Mesendoderm (in vitro differentiated cells): Measurements from ENCODE around the gene CGB8.
"Not testable (repeated sequence)": the region's sequence is repeated elsewhere in the genome, so short reads cannot be mapped to it uniquely, and the experiment has no call there.

Source experiments
- DNase-seq: peaks from one replicate; pipeline ENCODE4 v3.0.0; 2013
- H2AK5ac ChIP-seq: 2 replicates; pipeline ENCODE4 v1.6.1; 2013; ENCODE audit warnings: low read length, inconsistent platforms
- H2BK120ac ChIP-seq: 2 replicates; pipeline ENCODE4 v1.6.1; 2013; ENCODE audit warnings: low read depth, mild to moderate bottlenecking, low read length, moderate library complexity, mixed read lengths
- H2BK15ac ChIP-seq: replicated peaks from 2 replicates; pipeline ENCODE4 v1.6.1; 2013; ENCODE audit warnings: low read depth, mild to moderate bottlenecking, moderate library complexity
- H2BK5ac ChIP-seq: 2 replicates; pipeline ENCODE4 v1.6.1; 2013; ENCODE audit warnings: low read length, inconsistent platforms
- H3K18ac ChIP-seq: 2 replicates; pipeline ENCODE4 v1.6.1; 2013; ENCODE audit warnings: mild to moderate bottlenecking, low read length, mixed read lengths
- H3K23ac ChIP-seq: one replicate; pipeline ENCODE4 v1.6.1; 2013; ENCODE audit warnings: low read length
- H3K27ac ChIP-seq: 2 replicates; pipeline ENCODE4 v1.5.1; 2013; ENCODE audit warnings: low read depth, mild to moderate bottlenecking, inconsistent platforms, low read length, moderate library complexity
- H3K27me3 ChIP-seq: 2 replicates; pipeline ENCODE4 v1.6.1; 2013; ENCODE audit warnings: low read length, control low read depth, mild to moderate bottlenecking, inconsistent platforms; ENCODE audit not compliant: insufficient read depth, poor library complexity
- H3K36me3 ChIP-seq: 2 replicates; pipeline ENCODE4 v1.6.1; 2013; ENCODE audit warnings: low read length, inconsistent platforms; ENCODE audit not compliant: control insufficient read depth, insufficient read depth
- H3K4ac ChIP-seq: one replicate; pipeline ENCODE4 v1.6.1; 2013; ENCODE audit warnings: low read depth, mild to moderate bottlenecking, low read length, moderate library complexity
- H3K4me1 ChIP-seq: 2 replicates; pipeline ENCODE4 v1.6.1; 2013; ENCODE audit warnings: low read depth, low read length, inconsistent platforms; ENCODE audit not compliant: control insufficient read depth
- H3K4me2 ChIP-seq: 2 replicates; pipeline ENCODE4 v1.6.1; 2013; ENCODE audit warnings: low read length
- H3K4me3 ChIP-seq: 2 replicates; pipeline ENCODE4 v1.5.1; 2013; ENCODE audit warnings: mild to moderate bottlenecking, low read length
- H3K56ac ChIP-seq: one replicate; pipeline ENCODE4 v1.6.1; 2013; ENCODE audit warnings: low read length
- H3K79me1 ChIP-seq: 2 replicates; pipeline ENCODE4 v1.6.1; 2013; ENCODE audit warnings: low read length, inconsistent platforms
- H3K79me2 ChIP-seq: 2 replicates; pipeline ENCODE4 v1.6.1; 2013; ENCODE audit warnings: mild to moderate bottlenecking, low read length; ENCODE audit not compliant: control insufficient read depth, insufficient read depth
- H3K9ac ChIP-seq: 2 replicates; pipeline ENCODE4 v1.6.1; 2013; ENCODE audit warnings: low read length, inconsistent platforms
- H4K5ac ChIP-seq: one replicate; pipeline ENCODE4 v1.6.1; 2013; ENCODE audit warnings: low read length
- H4K8ac ChIP-seq: one replicate; pipeline ENCODE4 v1.6.1; 2013; ENCODE audit warnings: low read depth, mild to moderate bottlenecking, control low read depth, low read length, moderate library complexity
- WGBS: extraction: QIAGEN DNeasy Blood & Tissue Kit; methylation state at CpG from one replicate; pipeline ENCODE4 v1.1.7; 2013; ENCODE audit warnings: low lambda C conversion rate, missing lambda C conversion rate; ENCODE audit not compliant: insufficient coverage; ENCODE audit errors: extremely low coverage; 5-methylcytosine and 5-hydroxymethylcytosine counted together

Gene CGB8

DNA sequence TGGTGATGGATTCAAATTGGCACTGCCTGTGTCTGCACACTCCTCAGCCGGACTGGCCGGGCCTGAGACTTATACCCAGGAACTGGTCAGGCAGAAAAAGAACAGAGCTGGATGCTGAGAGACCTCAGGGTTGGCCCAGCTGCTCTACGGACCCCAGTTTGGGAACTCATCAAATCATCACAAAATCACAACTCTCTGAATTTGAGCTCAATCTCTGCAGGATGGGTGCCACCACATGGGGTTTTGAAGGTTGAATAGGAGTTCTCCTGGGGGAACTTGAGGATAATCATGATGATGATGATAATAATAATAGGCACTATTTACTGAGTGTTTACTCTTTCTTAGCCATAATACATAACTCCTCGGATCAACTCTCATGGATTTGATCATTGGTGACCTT lies 6.2 kb downstream of the CGB8 start:
- not testable (repeated sequence) for H3K18ac ChIP-seq, H3K9ac ChIP-seq, H3K4me1 ChIP-seq

DNA sequence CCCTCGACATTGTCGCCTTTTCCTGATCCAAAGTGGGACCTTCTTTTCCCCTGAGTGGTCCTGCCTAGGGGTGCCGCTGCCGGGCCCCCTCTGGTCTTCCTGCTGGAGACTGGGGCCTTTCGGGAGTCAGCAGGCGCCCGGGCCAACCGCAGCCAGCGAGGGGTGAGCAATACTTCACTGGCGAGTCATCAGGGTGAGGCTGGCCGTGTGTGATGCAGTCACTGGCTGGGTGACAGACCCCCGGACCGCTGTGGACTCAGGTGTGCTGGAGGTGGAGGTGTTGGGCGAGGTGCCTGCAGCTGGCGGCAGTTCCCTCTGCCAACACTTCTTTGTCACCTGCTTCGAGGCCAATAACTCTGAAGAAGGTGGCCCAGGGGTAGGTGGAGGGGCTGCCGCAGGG lies 6.7 kb downstream of the CGB8 start:
- H3K79me1 ChIP-seq = no peaks in the 10 kb centered on the region
- no peak overlapping the region for H3K4ac ChIP-seq
- no peak overlapping the region for H3K23ac ChIP-seq
- H3K27ac ChIP-seq = no peak overlapping the region
- H2AK5ac ChIP-seq = no peak overlapping the region
- no peak overlapping the region for H2BK120ac ChIP-seq
- H2BK5ac ChIP-seq = no peak overlapping the region
- no peaks in the 10 kb centered on the region for H3K36me3 ChIP-seq
- no peak overlapping the region for H3K18ac ChIP-seq
- no peak overlapping the region for H2BK15ac ChIP-seq
- H3K79me2 ChIP-seq = no peaks in the 10 kb centered on the region
- no peak overlapping the region for H3K56ac ChIP-seq
- H3K4me3 ChIP-seq = no peak overlapping the region
- no peaks in the 10 kb centered on the region for H3K4me1 ChIP-seq
- no peaks in the 10 kb centered on the region for H3K27me3 ChIP-seq
- whole genome bisulfite sequencing = no CpG with 5 or more reads among the region's 17 CpGs
- no peak overlapping the region for H3K4me2 ChIP-seq
- H3K9ac ChIP-seq = no peak overlapping the region
- no peak overlapping the region for H4K5ac ChIP-seq
- H4K8ac ChIP-seq = no peak overlapping the region
- DNase-seq = peak; percentile 23

More for the DNA sequence above, 6.2 kb downstream of the CGB8 start:
- not testable (repeated sequence) for H4K8ac ChIP-seq, H3K4me2 ChIP-seq, H3K4ac ChIP-seq, H3K27ac ChIP-seq, H3K36me3 ChIP-seq, H4K5ac ChIP-seq, H3K23ac ChIP-seq, H3K4me3 ChIP-seq, H2AK5ac ChIP-seq, H2BK15ac ChIP-seq, H2BK120ac ChIP-seq, H3K79me2 ChIP-seq, H2BK5ac ChIP-seq, H3K27me3 ChIP-seq, DNase-seq, H3K56ac ChIP-seq, H3K79me1 ChIP-seq
- no CpG with 5 or more reads among the region's 4 CpGs for WGBS

DNA sequence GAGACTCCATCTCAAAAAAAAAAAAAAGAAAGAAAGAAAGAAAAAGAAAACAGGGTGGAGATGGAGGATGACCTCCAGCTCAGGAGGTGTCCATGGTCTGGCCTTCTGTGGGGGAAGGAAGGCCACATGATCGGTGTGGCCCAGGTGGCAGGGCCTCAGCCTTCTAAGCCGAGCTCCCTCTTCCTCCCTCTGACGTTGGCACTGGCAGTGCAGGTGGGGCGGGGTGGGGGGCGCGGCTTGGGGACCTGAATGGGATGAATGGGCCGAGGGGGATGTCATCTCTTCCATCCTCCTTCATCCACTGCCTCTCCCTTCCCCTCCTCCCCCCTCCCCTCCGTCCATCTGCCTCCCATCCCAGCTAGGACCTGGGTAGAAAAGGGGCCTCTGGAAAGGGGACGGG lies 9.2 kb downstream of the CGB8 start:
- no CpG with 5 or more reads among the region's 9 CpGs for WGBS

DNA sequence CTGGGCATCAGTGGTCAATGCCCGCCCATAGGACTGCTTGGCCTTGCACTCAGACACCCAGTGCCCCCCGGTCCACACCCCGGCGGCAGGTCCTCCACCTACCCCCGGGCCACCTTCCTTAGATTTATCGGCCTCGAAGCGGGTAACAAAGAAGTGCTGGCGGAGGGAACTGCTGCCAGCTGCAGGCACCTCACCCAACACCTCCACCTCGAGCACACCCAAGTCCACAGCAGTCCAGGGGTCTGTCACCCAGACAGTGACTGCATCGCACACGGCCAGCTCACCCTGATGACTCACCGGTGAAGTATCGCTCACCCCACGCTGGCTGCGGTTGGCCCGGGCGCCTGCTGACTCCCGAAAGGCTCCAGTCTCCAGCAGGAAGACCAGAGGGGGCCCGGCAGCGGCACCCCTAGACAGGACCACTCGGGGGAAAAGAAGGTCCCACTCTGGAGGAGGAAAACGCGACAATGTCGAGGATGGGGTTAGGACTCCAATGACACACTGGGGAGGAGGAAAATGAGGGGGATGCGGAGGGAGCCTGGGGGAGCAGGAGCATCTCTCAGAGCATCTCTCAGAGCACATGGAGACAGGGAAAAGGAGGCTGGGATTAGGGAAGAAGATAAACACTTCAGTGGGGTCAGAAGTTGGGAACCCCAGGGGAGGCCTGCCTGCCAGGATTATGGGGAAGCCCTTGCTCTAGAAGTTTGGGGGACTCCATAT lies 10.2 kb downstream of the CGB8 start:
- not testable (repeated sequence) for H3K18ac ChIP-seq, H3K4me1 ChIP-seq, H3K4me2 ChIP-seq, H3K23ac ChIP-seq, DNase-seq, H3K79me2 ChIP-seq, H3K56ac ChIP-seq, H2AK5ac ChIP-seq, H2BK5ac ChIP-seq, H3K9ac ChIP-seq, H3K4me3 ChIP-seq, H3K4ac ChIP-seq, H3K79me1 ChIP-seq, H4K5ac ChIP-seq, H3K27me3 ChIP-seq, H2BK15ac ChIP-seq, H3K36me3 ChIP-seq, H3K27ac ChIP-seq, H4K8ac ChIP-seq, H2BK120ac ChIP-seq
- WGBS = no CpG with 5 or more reads among the region's 26 CpGs

More for the DNA sequence above, 9.2 kb downstream of the CGB8 start:
- H3K36me3 ChIP-seq, H3K4me2 ChIP-seq, H2BK120ac ChIP-seq, H2BK15ac ChIP-seq, H3K4ac ChIP-seq, H2AK5ac ChIP-seq, H3K79me1 ChIP-seq, H3K9ac ChIP-seq, H3K18ac ChIP-seq, H3K4me3 ChIP-seq, H4K8ac ChIP-seq, H3K23ac ChIP-seq, H4K5ac ChIP-seq, H3K27me3 ChIP-seq, H3K79me2 ChIP-seq, H3K4me1 ChIP-seq, H2BK5ac ChIP-seq, H3K27ac ChIP-seq, H3K56ac ChIP-seq, DNase-seq: not testable (repeated sequence)

DNA sequence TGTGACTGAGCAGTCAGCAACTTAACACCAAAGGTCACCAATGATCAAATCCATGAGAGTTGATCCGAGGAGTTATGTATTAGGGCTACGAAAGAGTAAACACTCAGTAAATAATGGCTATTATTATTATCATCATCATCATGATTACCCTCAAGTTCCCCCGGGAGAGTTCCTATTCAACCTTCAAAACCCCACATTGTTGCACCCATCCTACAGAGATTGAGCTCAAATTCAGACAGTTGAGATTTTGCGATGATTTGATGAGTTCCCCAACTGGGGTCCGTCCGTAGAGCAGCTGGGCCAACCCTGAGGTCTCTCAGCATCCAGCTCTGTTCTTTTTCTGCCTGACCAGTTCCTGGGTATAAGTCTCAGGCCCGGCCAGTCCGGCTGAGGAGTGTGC lies 10.8 kb downstream of the CGB8 start:
- not testable (repeated sequence) for H4K8ac ChIP-seq, H3K27me3 ChIP-seq, H3K4me1 ChIP-seq, H3K79me1 ChIP-seq, H3K9ac ChIP-seq, H3K4me3 ChIP-seq, H3K27ac ChIP-seq, H3K56ac ChIP-seq, H2BK15ac ChIP-seq, H3K4ac ChIP-seq, H2BK120ac ChIP-seq, H3K4me2 ChIP-seq, H3K23ac ChIP-seq, H3K18ac ChIP-seq, H2BK5ac ChIP-seq, H3K36me3 ChIP-seq, DNase-seq, H2AK5ac ChIP-seq, H4K5ac ChIP-seq, H3K79me2 ChIP-seq
- WGBS = no CpG with 5 or more reads among the region's 8 CpGs

DNA sequence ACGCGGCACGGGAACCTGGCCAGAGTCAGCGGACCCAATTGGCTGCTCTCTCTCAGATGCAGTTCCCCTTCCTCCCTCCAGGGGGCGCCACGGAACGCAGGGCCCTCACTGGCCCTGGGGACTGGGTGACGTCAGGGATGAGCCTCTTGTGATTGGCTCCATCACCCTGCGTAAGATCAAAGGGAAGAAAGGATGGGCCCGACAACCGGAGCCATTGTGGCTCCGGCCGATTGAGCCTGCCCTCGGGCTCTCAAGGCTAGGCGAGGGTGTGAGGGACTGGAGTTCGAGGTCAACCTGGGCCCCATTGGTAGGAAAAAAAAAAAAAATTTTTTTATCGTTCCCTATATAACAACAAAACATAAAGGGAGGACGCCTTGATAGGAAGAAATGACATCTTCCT lies 12.1 kb downstream of the CGB8 start, which contains the start of gene CGB1:
TSS of gene CGB1 (minus strand) at position 81 of the 400 bp plus-strand sequence. CDS start 184 bp downstream, outside the sequence.
- H3K27ac ChIP-seq, H3K4me3 ChIP-seq, H4K8ac ChIP-seq, H2BK15ac ChIP-seq, H3K4me1 ChIP-seq, H3K23ac ChIP-seq, H2BK5ac ChIP-seq, H3K79me2 ChIP-seq, H2AK5ac ChIP-seq, H4K5ac ChIP-seq, H3K27me3 ChIP-seq, H3K56ac ChIP-seq, H3K4me2 ChIP-seq, H3K36me3 ChIP-seq, H3K18ac ChIP-seq, H3K9ac ChIP-seq, H2BK120ac ChIP-seq, H3K4ac ChIP-seq, H3K79me1 ChIP-seq: not testable (repeated sequence)
- no CpG with 5 or more reads among the region's 18 CpGs for WGBS
- DNase-seq = peak; percentile 73
